Left ventricle myocardium inferior (tissue), 1 donor: ENCODE data around the gene HSFX1. TPM values are rescaled to one million over a fixed set of nuclear protein-coding genes. Genes with fewer than 3 reads are reported as not detected.

Source experiments
- DNase-seq: peaks from one replicate; pipeline ENCODE4 v3.0.0-alpha.2; 2020
- H3K27ac ChIP-seq: fragments of 200-600 bp; replicated peaks from 2 replicates; pipeline ENCODE4 v1.8.0; 2021
- H3K27me3 ChIP-seq: fragments of 200-600 bp; 2 replicates; pipeline ENCODE4 v1.8.0; 2021; ENCODE audit warnings: low read depth
- H3K36me3 ChIP-seq: fragments of 200-600 bp; 2 replicates; pipeline ENCODE4 v1.8.0; 2021
- H3K4me1 ChIP-seq: fragments of 200-600 bp; 2 replicates; pipeline ENCODE4 v1.8.0; 2021
- H3K4me3 ChIP-seq: fragments of 200-600 bp; 2 replicates; pipeline ENCODE4 v1.8.0; 2021; ENCODE audit warnings: mild to moderate bottlenecking, moderate library complexity
- H3K9me3 ChIP-seq: fragments of 200-600 bp; replicated peaks from 2 replicates; pipeline ENCODE4 v1.8.0; 2021
- CTCF ChIP-seq: fragments of 200-600 bp; IDR thresholded peaks from 2 replicates; pipeline ENCODE4 v1.8.0; 2021; ENCODE audit warnings: antibody characterized with exemption, mild to moderate bottlenecking, borderline replicate concordance
- intact Hi-C: fragments of 100-400 bp; cut with micrococcal nuclease; formaldehyde crosslinking; loops from one replicate; pipeline ENCODE4 v1.11.0; 2022
- total RNA-seq: library from RNA; stranded (reverse); fragmentation: NEBNext Ultra II Directional; extraction: Animal tissue kit (Norgen Biotek cat#: 25700); gene quantifications from one replicate; pipeline ENCODE4 v1.2.1, GENCODE V29; 2021
- donor health status: DM: no; HTN: yes; CAD: no; lungs with severe emphysema.

Gene HSFX1
- total RNA-seq, 1 donor from 2014 or later = 3.0 TPM

- Histone ChIP-seq H3K4me1 (no peaks in the 10 kb centered on the region), H3K36me3 (no peaks in the 10 kb centered on the region), H3K27me3 (no peaks in the 10 kb centered on the region), H3K9me3 (no peaks in the 10 kb centered on the region), H3K27ac (no peak overlapping the region), H3K4me3 (no peak overlapping the region)
- TF ChIP-seq CTCF = no peak
- no peak for DNase-seq
- intact Hi-C loops = no loop called here
These were observed 25.3 kb downstream of the HSFX1 start for GRCh38 chrX:149799095-149799714.

GRCh38 chrX:149799938-149800337, 26.1 kb downstream of the HSFX1 start:
- Histone ChIP-seq H3K9me3 (no peaks in the 10 kb centered on the region), H3K36me3 (no peaks in the 10 kb centered on the region), H3K4me1 (no peaks in the 10 kb centered on the region), H3K27ac (no peak overlapping the region), H3K27me3 (no peaks in the 10 kb centered on the region), H3K4me3 (no peak overlapping the region)
- intact Hi-C loops = no loop called here
- no peak for TF ChIP-seq CTCF
- no peak for DNase-seq

- intact Hi-C loops = no loop called here
- no peak for TF ChIP-seq CTCF
These were observed 29.7 kb downstream of the HSFX1 start for GRCh38 chrX:149803458-149804062.

GRCh38 chrX:149804102-149804501, 30.2 kb downstream of the HSFX1 start:
- no peaks in the 10 kb centered on the region for H3K4me1 ChIP-seq
- intact Hi-C loops = no loop called here
- H3K27me3 ChIP-seq = no peaks in the 10 kb centered on the region
- no peak overlapping the region for H3K27ac ChIP-seq
- no peak for TF ChIP-seq CTCF
- H3K9me3 ChIP-seq = no peaks in the 10 kb centered on the region
- H3K4me3 ChIP-seq = no peak overlapping the region
- no peak for DNase-seq
- no peaks in the 10 kb centered on the region for H3K36me3 ChIP-seq

More at GRCh38 chrX:149803458-149804062, 29.7 kb downstream of the HSFX1 start:
- Histone ChIP-seq H3K36me3 (no peaks in the 10 kb centered on the region), H3K27ac (no peak overlapping the region), H3K4me1 (no peaks in the 10 kb centered on the region), H3K4me3 (no peak overlapping the region), H3K9me3 (no peaks in the 10 kb centered on the region), H3K27me3 (no peaks in the 10 kb centered on the region)
- DNase-seq = no peak

GRCh38 chrX:149807747-149808458, 34.0 kb downstream of the HSFX1 start:
- no peak overlapping the region for H3K27ac ChIP-seq
- H3K4me3 ChIP-seq = no peak overlapping the region
- TF ChIP-seq CTCF = no peak
- no peaks in the 10 kb centered on the region for H3K36me3 ChIP-seq
- H3K4me1 ChIP-seq = no peaks in the 10 kb centered on the region
- H3K27me3 ChIP-seq = no peaks in the 10 kb centered on the region
- DNase-seq = no peak
- no peaks in the 10 kb centered on the region for H3K9me3 ChIP-seq
- intact Hi-C loops = no loop called here
